ENCODE data around the gene GYPB.
"Not testable (repeated sequence)": the region's sequence is repeated elsewhere in the genome, so short reads cannot be mapped to it uniquely, and the experiment has no call there.

Gene GYPB

DNA sequence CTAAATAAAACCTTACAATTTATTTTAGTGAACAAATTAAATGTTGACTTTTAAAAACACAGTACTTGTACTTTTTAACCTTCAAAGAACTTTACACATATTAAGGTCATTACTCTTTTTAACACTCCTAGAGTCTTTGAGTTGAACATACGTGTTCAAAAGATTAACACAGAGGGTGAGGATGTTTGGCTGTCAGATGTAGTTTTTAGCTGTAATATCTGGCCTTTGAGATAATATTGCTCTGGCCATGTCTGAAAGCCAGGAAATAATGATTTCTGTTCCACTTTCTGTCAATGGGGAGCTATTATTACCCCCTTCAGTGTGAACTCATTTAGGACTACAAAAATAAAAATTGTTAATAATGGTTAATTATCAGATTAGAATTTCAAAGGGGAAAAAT is 71.7 kb downstream of the GYPB start:
- not testable (repeated sequence) for H3K27me3 ChIP-seq (ENCODE audit: control insufficient read depth in 5 of 5, insufficient read depth in 4 of 5, low read length in 5 of 5); H3K9ac ChIP-seq (ENCODE audit: low read length in 5 of 5); H3K4me3 ChIP-seq (ENCODE audit: low read depth in 1 of 5, low read length in 5 of 5); H3K27ac ChIP-seq (ENCODE audit: low read depth, low read length); H3K9me3 ChIP-seq (ENCODE audit: control insufficient read depth in 5 of 5, low read length in 5 of 5); H3K36me3 ChIP-seq (ENCODE audit: control insufficient read depth in 5 of 5, insufficient read depth in 5 of 5, low read length in 5 of 5); H3K4me1 ChIP-seq (ENCODE audit: control insufficient read depth in 5 of 5, insufficient read depth in 5 of 5, low read length in 5 of 5)

Data from subcutaneous abdominal adipose tissue (tissue), 5 donors.